Ovary (tissue), 3 donors: Measurements from ENCODE around the gene ATF7.

ENCODE experiments used
- CTCF ChIP-seq, 3 donors: fragments of 450-650 bp in 2 of 3; fragments of 200-600 bp in 1 of 3; IDR thresholded peaks; one replicate each; pipeline versions ENCODE4 v1.5.1 to v1.8.0; 2016 to 2022; ENCODE audit warnings: antibody characterized with exemption in 3 of 3, mild to moderate bottlenecking in 1 of 3
- EP300 ChIP-seq: sonication (generic); formaldehyde crosslinking; IDR thresholded peaks from one replicate; pipeline ENCODE4 v1.6.1; 2017; ENCODE audit warnings: antibody characterized with exemption
- POLR2A ChIP-seq: fragments of 450-650 bp; IDR thresholded peaks from one replicate; pipeline ENCODE4 v1.6.1; 2017; ENCODE audit warnings: antibody characterized with exemption, mild to moderate bottlenecking, moderate library complexity
- donor health status: DM: no; HTN: no; CAD: no.

GRCh38 chr12:53593707-53594106 lies 32.5 kb downstream of the ATF7 start:
- no peak for TF ChIP-seq CTCF (IDR thresholded peaks at IDR 0.05)
- no peak for TF ChIP-seq POLR2A
- no peak for TF ChIP-seq EP300
